MM.1S (cell line): Measurements from ENCODE around the gene FMNL1.

ENCODE experiments used
- DNase-seq: peaks from one replicate; pipeline ENCODE4 v3.0.0-alpha.2; 2015
- H2AFZ ChIP-seq: fragments of 300-600 bp; sonication (generic); 2 replicates; pipeline ENCODE4 v1.6.0; 2016; ENCODE audit warnings: antibody characterized with exemption, low read length
- H3F3A ChIP-seq: fragments of 300-600 bp; sonication (generic); 2 replicates; pipeline ENCODE4 v1.6.1; 2016; ENCODE audit warnings: mild to moderate bottlenecking, antibody characterized with exemption, low read length, moderate library complexity, mixed read lengths; ENCODE audit not compliant: insufficient read depth
- H3K27ac ChIP-seq: fragments of 300-600 bp; sonication (generic); 2 replicates; pipeline ENCODE4 v1.5.1; 2016; ENCODE audit warnings: mild to moderate bottlenecking, low read length
- H3K27me3 ChIP-seq: fragments of 300-600 bp; sonication (generic); replicated peaks from 2 replicates; pipeline ENCODE4 v1.6.0; 2016; ENCODE audit warnings: low read length; ENCODE audit not compliant: insufficient read depth
- H3K36me3 ChIP-seq: fragments of 300-600 bp; sonication (generic); replicated peaks from 2 replicates; pipeline ENCODE4 v1.6.1; 2016; ENCODE audit warnings: mild to moderate bottlenecking, low read length, mixed read lengths; ENCODE audit not compliant: insufficient read depth
- H3K4me1 ChIP-seq: fragments of 300-600 bp; sonication (generic); 2 replicates; pipeline ENCODE4 v1.6.1; 2016; ENCODE audit warnings: low read length, mixed read lengths
- H3K4me2 ChIP-seq: fragments of 300-600 bp; sonication (generic); 2 replicates; pipeline ENCODE4 v1.6.0; 2016; ENCODE audit warnings: low read depth, low read length
- H3K4me3 ChIP-seq: fragments of 300-600 bp; sonication (generic); 2 replicates; pipeline ENCODE4 v1.5.1; 2016; ENCODE audit warnings: low read length, mixed read lengths
- H3K79me2 ChIP-seq: fragments of 300-600 bp; sonication (generic); 2 replicates; pipeline ENCODE4 v1.6.1; 2016; ENCODE audit warnings: mixed run types, low read length, mixed read lengths
- H3K9ac ChIP-seq: fragments of 300-600 bp; sonication (generic); 2 replicates; pipeline ENCODE4 v1.6.1; 2016; ENCODE audit warnings: low read length, mixed read lengths
- H3K9me2 ChIP-seq: fragments of 300-600 bp; sonication (generic); replicated peaks from 2 replicates; pipeline ENCODE4 v1.6.1; 2016; ENCODE audit warnings: mild to moderate bottlenecking, low read length, mixed read lengths; ENCODE audit not compliant: insufficient read depth
- H3K9me3 ChIP-seq: fragments of 300-600 bp; sonication (generic); replicated peaks from 2 replicates; pipeline ENCODE4 v1.6.1; 2016; ENCODE audit warnings: mild to moderate bottlenecking, low read length, mixed read lengths; ENCODE audit not compliant: insufficient read depth
- H4K20me1 ChIP-seq: fragments of 300-600 bp; sonication (generic); 2 replicates; pipeline ENCODE4 v1.6.1; 2016; ENCODE audit warnings: mild to moderate bottlenecking, low read length, moderate library complexity, mixed read lengths; ENCODE audit not compliant: insufficient read depth
- EZH2 ChIP-seq: fragments of 300-600 bp; sonication (generic); optimal IDR thresholded peaks from 2 replicates; pipeline ENCODE3; 2017; ENCODE audit warnings: low read depth, mild to moderate bottlenecking, antibody characterized with exemption, low read length, mixed read lengths
- EZH2phosphoT487 ChIP-seq: fragments of 300-600 bp; sonication (generic); IDR thresholded peaks from 2 replicates; pipeline ENCODE4 v1.6.1; 2018; ENCODE audit warnings: antibody characterized with exemption, low read length
- TF ChIP-seq, protein P1 (sequence below): fragments of 300-600 bp; sonication (generic); IDR thresholded peaks from 2 replicates; pipeline ENCODE4 v1.5.1; 2016; ENCODE audit warnings: antibody characterized with exemption, low read length, mixed read lengths

Gene FMNL1

GRCh38 chr17:45287526-45288500 is 66.1 kb downstream of the FMNL1 start:
- Histone ChIP-seq H3K9ac (no peak overlapping the region), H3K27ac (no peak overlapping the region), H3F3A (no peaks in the 10 kb centered on the region), H3K4me3 (no peak overlapping the region), H3K4me2 (no peak overlapping the region), H2AFZ (no peak overlapping the region), H3K9me3 (no peaks in the 10 kb centered on the region), H4K20me1 (no peaks in the 10 kb centered on the region), H3K36me3 (peaks cover 12% of the 10 kb centered on the region), H3K79me2 (peaks cover 32% of the 10 kb centered on the region), H3K9me2 (no peaks in the 10 kb centered on the region), H3K4me1 (no peaks in the 10 kb centered on the region), H3K27me3 (no peaks in the 10 kb centered on the region)
- TF ChIP-seq, protein P1, sequence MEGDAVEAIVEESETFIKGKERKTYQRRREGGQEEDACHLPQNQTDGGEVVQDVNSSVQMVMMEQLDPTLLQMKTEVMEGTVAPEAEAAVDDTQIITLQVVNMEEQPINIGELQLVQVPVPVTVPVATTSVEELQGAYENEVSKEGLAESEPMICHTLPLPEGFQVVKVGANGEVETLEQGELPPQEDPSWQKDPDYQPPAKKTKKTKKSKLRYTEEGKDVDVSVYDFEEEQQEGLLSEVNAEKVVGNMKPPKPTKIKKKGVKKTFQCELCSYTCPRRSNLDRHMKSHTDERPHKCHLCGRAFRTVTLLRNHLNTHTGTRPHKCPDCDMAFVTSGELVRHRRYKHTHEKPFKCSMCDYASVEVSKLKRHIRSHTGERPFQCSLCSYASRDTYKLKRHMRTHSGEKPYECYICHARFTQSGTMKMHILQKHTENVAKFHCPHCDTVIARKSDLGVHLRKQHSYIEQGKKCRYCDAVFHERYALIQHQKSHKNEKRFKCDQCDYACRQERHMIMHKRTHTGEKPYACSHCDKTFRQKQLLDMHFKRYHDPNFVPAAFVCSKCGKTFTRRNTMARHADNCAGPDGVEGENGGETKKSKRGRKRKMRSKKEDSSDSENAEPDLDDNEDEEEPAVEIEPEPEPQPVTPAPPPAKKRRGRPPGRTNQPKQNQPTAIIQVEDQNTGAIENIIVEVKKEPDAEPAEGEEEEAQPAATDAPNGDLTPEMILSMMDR: no peak
- no peak for TF ChIP-seq EZH2phosphoT487
- TF ChIP-seq EZH2: no peak
- DNase-seq: no peak

DNA sequence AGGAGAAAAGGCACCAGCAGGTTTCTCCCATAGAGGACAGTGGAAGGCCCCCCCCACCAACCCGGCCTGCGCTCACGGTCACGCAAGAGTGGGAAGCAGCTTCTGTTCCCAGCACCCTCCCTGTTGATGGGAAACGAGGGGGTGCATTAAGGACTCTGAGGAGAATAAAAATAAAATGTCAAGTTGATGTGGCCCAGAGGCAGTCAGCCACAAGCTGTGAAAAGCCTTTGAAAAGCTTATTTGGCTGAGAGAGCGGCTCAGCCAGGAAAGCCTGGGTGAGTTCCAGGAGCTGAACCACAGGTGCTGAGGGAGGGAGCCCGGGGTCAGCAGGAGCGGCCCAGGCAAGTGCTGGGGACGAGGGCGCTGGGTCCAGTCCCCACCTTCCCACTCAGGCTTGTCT is 67.1 kb downstream of the FMNL1 start:
- no peaks in the 10 kb centered on the region for H3K9me2 ChIP-seq
- no peaks in the 10 kb centered on the region for H3K27me3 ChIP-seq
- H3K9ac ChIP-seq: no peak overlapping the region
- TF ChIP-seq, protein P1: no peak
- no peak for TF ChIP-seq EZH2
- TF ChIP-seq EZH2phosphoT487: no peak
- 0 out of 2 replicates have a peak, but pooled peaks cover under 1% of the 10 kb centered on the region for H4K20me1 ChIP-seq
- H3K4me1 ChIP-seq: no peaks in the 10 kb centered on the region
- H3K27ac ChIP-seq: no peak overlapping the region
- no peak for DNase-seq
- H3K9me3 ChIP-seq: no peaks in the 10 kb centered on the region
- H3K4me3 ChIP-seq: no peak overlapping the region
- H2AFZ ChIP-seq: no peak overlapping the region
- no peaks in the 10 kb centered on the region for H3F3A ChIP-seq
- peaks cover 42% of the 10 kb centered on the region for H3K79me2 ChIP-seq
- H3K36me3 ChIP-seq: peaks cover 12% of the 10 kb centered on the region
- H3K4me2 ChIP-seq: no peak overlapping the region

DNA sequence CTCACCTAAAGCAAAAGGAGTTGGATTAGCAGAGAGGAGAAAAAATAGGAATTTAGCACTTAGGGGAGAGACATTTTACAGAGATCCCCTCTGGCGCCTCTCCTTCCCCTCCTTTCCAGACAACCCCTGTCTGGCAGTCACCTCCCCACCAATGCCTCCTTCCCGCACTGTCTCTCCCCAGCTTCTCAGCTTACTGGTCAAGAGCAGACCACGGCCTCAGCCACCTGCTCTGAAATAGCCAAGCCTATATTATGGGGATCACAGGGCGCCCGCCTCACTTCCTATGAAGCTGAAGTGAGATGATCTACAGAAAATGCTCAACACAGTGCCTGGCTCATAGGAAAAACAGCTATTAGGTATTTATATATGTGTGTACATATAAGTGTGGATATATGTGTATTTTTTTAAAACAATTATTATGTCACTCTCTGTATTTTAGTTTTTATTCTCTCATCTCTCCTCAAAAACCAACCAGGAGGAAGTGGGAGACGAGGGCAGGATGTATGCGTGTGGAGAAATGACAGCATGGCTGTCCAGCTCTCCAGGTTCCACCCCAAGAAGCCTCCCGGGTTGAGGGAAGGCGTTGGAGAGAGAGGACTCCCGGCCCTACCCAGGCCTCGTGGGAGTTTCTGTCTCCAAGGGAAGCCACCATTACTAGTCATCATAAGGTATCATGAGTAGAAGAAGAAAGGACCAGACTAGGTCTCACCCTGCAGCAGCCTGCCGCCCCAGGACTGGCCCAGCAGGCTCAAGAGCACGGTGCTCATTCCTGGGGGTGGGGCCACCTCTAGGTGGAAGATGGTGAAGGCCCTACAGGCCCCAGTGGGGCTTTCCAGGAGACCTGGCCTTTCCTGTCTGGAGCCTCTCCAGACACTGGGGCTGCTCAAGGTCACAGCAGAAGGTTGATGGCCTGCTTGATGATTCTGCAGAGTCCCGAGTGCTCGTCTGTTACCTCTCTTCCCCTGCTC is 67.9 kb downstream of the FMNL1 start:
- no peaks in the 10 kb centered on the region for H3K4me1 ChIP-seq
- H3K9me2 ChIP-seq: no peaks in the 10 kb centered on the region
- DNase-seq: no peak
- peaks cover 50% of the 10 kb centered on the region for H3K79me2 ChIP-seq
- no peak overlapping the region for H2AFZ ChIP-seq
- no peak overlapping the region for H3K27ac ChIP-seq
- H3K9ac ChIP-seq: no peak overlapping the region
- peaks cover 12% of the 10 kb centered on the region for H3K36me3 ChIP-seq
- H3F3A ChIP-seq: no peaks in the 10 kb centered on the region
- H4K20me1 ChIP-seq: peaks cover 5% of the 10 kb centered on the region; the same call in 1 of the 2 replicates
- H3K4me3 ChIP-seq: no peak overlapping the region
- TF ChIP-seq EZH2 (no peak), EZH2phosphoT487 (no peak)
- TF ChIP-seq, protein P1: no peak
- H3K27me3 ChIP-seq: no peaks in the 10 kb centered on the region
- no peak overlapping the region for H3K4me2 ChIP-seq
- no peaks in the 10 kb centered on the region for H3K9me3 ChIP-seq
